HG02973 (cell line): ENCODE measurements around the gene ADAM12.

Experiments used
- ATAC-seq: cut with Tn5 transposase; IDR thresholded peaks from one replicate; pipeline ENCODE4 v1.9.1; 2021; ENCODE audit warnings: moderate library complexity; ENCODE audit not compliant: unreplicated experiment

The ADAM12 gene

DNA sequence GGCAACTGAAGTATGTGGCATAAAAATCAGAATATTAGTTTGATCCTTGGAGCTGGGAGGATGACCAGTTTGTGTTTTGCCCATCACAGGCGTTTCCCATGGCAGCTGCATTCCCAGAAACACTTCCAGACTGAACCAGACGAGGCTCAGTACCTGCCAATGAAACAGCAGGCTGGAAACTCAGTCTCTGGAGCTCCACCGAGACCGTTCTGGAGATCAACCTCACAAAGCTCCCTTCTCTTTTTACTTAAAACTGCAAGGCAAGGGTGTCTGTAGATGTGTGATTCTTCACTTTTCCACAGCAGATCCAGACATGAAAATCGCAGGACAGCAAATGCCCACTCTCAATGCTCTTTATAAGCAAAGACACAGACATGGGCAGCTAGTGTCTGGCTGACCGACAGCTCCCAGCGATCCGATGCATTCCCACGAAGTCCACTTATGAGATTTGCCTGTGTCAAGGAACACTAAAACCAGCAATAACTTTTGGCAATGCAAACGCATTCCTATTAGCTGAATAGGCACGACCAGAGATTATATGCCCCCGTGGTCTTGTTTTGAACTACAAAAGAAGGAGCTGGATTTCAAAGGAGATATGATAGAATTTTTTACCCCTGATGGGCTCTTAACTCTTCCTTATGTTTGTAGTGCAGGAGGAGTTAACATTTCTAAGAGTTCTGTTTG, 72.6 kb downstream of the ADAM12 start:
- no peak for ATAC-seq

DNA sequence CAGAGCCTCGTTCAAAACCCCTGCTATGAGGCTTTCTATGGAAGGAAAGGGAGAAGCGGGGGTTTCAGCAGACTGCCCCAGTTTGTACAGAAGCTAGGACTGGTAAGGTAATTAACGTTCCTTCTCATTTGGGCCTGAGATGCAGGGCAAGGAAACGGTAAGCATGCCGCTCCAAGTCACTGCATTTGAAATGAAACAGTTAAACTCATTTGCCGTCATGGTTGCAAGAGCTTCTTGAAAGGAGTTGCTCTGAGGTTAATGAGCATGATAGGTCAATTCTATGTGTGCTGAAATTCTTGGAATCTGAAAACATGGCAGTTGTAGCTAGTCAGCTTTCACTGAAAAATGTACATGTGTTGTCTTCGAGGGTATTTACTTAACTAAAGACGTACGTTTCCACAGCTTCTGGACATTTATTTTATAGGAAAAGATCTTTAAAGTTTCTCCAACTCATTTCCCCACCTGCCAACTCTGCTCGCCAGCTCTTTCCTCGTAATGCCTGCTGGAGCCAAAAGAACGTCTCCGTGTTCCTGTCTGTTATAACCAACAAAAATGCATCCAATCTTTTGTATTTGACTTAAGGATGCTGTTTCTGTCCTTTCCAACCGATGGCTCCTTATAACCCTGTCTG, 73.3 kb downstream of the ADAM12 start:
- ATAC-seq = no peak

DNA sequence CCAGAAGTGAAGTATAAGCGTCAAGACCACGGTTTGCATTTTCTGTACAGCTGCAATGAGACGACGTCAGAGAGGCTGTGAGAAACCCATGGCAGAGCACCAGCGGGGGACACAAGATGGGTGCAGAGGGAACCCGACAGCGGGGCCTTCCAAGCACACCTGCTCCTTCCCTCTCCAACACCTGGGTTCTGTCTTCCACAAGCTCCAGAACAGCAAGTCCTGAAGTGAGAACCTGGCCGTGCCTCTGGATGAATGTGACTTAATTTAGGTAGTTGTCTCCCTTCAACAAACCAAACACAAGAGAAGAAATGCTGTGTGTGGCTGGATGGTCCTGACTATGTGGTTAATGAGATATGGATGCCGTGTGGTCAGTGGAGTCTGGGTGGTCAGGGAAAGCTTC, 76.1 kb downstream of the ADAM12 start:
- no peak for ATAC-seq

GRCh38 chr10:126309228-126309883, 78.9 kb downstream of the ADAM12 start:
- no peak for ATAC-seq

DNA sequence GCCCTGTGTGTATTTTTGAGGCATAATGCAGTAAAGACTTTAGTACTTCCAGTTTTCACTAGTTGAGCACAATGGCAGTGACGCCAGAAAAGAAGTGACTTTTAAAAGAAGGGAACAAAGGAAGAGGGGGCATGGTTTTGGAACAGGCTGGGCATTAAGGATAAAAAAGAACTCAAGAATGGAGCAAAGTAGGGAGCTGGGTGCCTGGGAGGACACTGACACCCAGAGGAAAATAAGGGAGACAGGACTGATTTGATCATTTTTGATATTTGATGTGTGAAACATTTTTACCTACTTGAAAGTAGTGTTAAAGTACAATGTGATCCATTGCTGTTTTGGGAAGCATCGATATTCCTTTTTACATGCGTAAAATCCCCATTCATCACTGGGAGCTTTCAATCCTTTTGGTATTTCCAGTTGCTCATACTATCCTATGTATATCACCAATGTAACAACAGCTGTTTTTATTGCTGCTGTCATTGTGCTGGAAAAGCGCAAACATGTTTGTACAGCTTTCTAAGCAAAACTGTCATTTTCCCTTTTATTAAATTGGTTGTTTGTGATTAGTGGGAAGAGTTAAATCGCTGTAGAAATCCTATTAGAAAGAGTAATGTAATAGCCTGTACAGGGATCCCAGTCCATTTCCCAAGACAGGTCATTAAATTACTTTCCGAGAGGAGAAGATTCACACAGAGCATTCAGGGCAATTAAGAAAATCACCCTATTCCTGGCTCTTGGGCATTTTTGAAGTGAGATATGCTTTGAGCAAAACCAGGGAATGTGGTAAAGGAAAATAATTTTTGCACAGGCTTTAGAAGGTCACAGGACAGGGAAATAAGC, 85.2 kb downstream of the ADAM12 start:
- ATAC-seq = no peak

GRCh38 chr10:126302476-126302756, 85.9 kb downstream of the ADAM12 start:
- no peak for ATAC-seq

DNA sequence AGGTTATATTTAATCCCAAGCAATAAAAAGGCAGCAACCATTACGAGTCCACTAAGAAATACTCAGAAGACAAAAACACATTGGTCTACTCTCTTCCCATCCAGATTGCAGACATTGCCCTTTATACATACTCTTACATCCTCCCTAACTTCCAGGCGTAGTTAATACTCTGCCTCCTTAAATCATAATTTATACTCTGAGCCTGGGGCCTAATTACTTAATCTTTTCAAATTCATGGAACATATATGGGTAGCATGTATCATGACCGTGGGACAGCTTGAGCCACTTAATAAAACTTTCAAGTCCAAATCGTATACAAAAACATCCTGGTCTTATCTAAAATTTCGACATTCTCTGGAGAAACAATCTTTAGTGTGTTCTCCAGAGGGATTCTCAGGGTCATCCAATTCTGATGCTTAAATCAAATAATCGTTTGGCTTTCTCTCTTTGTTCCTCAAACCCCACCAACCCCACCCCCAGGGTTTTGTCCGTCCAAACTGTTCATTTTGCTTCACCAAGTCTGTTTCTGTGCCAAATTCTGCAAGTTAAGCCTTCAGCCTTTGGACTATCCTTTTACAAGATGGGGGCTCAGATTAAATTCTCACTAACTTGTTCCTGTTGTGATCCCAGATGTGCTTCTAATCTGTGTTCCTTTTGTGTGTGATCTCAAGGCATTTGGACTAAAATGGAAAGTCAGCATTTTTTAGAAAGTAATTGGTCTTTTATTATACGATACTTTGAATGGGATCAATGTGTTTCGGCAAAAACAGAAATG, 86.4 kb downstream of the ADAM12 start:
- no peak for ATAC-seq

- no peak for ATAC-seq
Measured at GRCh38 chr10:126294451-126294850, 93.8 kb downstream of the ADAM12 start.

DNA sequence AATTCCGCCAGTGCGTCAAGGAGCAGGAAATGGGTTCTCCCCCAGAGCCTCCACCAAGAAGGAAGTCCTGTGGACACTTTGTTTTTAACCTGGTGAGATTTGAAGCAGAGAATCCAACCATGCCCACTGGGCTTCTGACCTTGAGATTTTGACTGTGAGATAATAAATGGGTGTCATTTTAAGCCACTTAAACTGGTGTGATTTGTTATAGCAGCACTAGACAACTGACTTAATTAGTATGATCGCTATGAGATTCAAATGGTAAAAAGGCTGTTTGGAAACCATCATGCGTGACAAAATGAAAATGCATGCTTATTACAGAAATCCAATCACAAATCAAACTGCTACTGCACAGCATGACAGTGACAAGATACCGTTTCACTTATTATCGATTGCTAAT, 98.0 kb downstream of the ADAM12 start:
- ATAC-seq = no peak

DNA sequence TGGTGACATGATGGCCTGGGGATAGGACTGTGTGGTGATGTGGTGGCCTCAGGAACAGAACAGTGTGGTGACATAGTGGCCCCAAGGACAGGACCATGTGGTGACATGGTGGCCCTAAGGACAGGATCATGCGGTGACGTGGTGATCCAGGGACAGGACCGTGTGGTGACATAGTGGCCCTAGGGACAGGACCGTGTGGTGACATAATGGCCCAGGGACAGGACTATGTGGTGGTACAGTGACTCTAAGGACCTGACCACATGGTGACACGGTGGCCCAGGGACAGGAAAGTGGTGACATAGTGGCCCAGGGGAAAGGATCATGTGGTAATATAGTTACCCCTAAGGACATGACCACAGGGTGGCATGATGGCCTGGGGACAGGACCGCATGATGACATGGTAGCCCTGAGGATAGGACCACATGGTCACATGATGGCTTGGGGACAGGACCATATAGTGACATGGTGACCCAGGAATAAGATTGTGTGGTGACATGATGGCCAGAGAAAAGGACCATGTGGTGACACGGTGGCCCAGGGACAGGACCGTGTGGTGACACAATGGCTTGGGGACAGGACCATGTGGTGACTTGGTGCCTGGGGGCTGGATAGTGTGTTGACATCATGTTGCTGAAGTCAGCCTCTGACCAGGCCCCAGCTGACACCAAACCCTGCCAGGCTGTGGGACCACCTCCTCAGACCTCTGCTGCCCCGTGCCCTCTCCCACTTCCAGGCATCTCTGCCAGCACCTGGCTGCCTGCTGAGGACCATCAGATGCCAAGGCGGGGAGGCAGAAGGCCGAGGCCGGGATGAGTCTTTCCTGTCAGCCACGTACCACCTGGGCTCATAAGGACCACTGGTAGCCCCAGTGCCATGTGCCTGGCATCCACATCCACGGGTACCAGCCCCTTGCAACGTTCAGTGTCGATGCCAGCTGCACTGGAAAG, 99.5 kb downstream of the ADAM12 start:
- no peak for ATAC-seq

DNA sequence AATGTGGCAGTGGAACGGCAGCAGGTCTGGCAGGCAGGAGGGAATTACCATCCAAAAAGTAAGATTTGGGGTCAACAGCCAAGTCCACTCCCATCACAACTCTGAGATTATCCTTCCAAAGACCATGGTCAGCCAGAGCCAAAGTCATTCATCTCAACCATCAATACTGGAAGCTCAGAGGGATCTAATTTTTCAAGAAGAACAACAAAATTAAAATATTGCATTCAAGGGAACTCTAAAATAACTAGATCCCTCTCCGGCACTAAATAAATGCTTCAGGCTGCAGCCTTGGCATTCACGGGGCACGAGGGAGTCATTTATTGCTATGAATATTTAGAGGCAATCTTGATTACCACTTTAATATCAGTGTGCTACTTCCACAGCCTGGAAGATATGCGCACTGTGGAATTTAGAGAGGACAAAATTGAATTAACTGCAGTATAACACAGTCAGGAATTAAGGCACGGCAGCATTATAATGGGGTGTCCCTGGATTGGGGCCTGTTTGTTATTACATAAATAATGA, 102.0 kb downstream of the ADAM12 start:
- ATAC-seq = no peak

- ATAC-seq = no peak
Measured at GRCh38 chr10:126283307-126283706, 105.0 kb downstream of the ADAM12 start.

DNA sequence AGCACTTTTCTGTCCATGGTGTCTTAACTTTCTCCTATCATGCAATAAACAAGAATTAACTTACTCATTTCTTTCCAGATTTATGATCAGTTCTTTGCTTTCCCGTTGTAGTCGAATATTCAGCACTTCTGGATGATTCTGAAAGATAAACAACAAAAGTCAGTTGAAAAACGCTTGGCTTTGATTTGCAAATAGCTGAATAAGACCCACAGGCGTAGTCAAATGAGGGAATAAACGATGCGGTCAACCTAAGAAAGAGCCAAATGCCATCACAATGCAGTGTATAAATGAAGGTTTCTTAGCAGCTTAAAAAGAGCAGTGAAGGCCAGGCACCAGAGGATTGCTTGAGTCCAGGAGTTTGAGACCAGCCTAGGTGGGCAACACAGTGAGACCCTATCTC, 109.4 kb downstream of the ADAM12 start:
- no peak for ATAC-seq

GRCh38 chr10:126277181-126277580, 111.1 kb downstream of the ADAM12 start:
- no peak for ATAC-seq

GRCh38 chr10:126272526-126272925, 115.8 kb downstream of the ADAM12 start:
- no peak for ATAC-seq

- ATAC-seq = no peak
Measured at GRCh38 chr10:126270111-126270510, 118.2 kb downstream of the ADAM12 start.

- no peak for ATAC-seq
Measured at GRCh38 chr10:126268013-126268920, 120.0 kb downstream of the ADAM12 start.
